SH-SY5Y (cell line): Measurements from ENCODE around the gene STK16.

ENCODE experiments used
- GATA2 ChIP-seq: IDR thresholded peaks from 2 replicates; pipeline ENCODE4 v1.6.1; 2011; ENCODE audit warnings: mild to moderate bottlenecking, low read depth, low read length
- GATA3 ChIP-seq: IDR thresholded peaks from 2 replicates; pipeline ENCODE4 v1.6.1; 2011; ENCODE audit warnings: low read depth, mild to moderate bottlenecking, low read length, moderate library complexity

The STK16 gene

DNA sequence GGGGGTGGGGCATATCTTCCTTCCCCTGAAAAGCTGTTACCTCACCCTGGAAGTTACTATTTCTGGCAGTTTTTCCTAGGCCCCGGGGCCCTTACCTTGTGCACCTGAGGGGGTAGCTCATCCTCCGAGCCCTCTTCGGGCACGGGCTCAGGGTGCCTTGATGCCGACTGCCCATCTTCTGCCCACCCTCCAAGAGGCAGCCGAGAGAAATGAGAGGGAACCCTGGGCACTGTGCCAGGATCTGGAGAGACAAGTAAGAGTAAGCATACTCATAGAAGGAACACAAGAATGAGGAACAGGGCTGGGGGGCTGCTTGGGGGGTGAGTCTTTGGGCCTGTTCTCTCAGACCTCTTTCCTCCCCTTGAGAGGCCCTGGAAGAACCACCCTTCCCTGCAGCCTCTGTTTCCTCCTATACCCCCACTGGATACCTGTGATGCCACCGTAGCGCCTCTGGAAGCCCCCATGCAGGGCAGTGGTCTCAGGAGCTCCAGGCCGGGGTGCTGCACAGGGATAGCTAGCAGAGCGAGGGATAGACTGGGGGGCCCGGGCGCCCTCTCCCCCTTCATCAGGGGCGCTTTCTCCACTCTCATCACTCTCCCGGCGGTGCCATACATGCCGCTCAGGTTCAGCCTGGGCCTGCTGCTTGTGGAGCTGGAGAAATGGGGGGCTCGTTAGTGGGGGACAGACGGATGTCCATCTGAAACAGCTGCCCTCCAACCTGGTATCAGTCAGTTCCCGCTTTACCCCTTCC lies 24.5 kb upstream of the STK16 start:
- TF ChIP-seq GATA3 (no peak), GATA2 (no peak)

DNA sequence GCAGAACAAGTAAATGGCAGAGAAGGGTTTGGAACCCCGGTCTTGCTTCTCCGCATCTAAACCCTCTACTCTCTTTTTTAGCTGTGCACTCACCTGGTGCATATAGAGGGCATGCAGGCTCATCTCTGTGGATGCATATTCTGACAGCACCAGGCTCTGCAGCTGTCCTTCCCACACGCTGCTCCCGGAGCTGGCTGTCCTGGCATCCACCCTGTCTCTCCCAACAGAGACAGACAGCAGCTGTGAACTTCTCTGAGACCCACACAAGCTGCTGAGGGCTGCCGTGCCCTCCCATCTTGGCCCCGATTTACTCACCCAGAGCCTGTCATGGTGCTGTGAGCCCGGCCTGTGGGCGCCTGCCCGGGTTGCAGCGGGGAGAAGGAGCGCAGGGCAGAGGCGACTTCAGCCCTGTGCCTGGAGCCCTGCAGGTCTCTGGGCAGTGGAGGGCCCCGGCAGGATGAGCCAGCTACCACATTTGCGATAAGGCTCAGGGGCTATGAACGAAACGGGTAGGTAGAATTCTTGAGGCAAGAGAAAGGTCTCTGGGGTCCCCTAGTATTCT lies 23.2 kb upstream of the STK16 start:
- TF ChIP-seq GATA2 (no peak), GATA3 (no peak)

DNA sequence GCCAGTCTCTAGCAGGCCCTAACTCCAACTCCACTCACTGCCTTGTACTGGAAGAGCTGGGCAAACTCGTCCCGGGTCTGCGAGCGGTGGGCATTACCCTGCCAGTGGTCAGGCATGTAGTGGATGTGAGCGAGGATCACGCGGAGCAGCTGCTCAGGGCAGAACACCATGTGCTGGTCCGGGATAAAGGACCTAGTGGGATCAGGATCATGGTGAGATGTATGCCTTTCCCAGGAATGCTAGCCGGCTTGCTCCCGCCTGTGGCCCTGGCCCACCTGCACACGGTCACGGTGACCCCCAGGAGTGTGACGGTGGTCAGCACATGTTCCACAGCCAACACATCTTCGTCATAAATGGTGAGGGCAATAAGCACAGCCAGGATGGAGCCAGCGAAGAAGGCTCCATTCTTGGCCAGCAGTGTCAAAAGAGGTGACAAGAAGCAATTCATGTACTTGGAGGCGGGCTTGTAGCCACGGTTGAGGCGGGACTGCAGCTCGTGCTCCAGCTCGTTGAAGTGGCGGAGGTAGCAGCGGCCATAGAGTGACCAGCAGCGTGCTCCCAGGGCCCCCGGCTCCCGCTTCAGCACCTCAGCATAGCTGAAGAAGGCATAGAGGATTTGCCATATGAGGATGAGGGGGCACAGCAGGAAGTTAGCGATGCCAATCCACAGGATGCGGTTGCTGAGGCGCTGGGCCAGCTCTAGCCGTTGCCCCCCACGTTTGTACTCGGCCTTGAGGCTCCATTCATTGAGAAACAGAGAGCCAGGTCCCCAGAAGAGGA lies 21.3 kb upstream of the STK16 start:
- TF ChIP-seq GATA3 (no peak), GATA2 (no peak)

DNA sequence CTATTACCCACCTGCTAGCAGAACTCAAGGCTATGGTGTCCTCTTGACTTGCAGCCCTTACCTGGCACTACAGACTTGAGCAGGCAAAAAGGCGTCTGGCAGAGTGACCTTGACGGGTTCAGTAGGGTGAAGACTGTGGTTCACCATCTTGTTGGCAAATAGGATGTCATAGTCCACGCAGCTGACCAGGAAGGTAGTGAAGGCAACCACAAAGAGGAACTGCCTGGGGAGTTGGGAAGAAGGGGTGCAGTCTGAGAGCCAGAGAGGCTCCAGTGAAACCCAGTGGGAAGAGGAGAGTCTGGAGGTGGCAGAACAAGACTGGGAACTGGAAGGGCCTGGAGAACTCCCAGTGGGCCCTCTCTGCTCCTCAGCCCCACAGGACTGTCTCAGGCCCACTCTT lies 19.9 kb upstream of the STK16 start:
- no peak for TF ChIP-seq GATA3
- TF ChIP-seq GATA2: no peak

DNA sequence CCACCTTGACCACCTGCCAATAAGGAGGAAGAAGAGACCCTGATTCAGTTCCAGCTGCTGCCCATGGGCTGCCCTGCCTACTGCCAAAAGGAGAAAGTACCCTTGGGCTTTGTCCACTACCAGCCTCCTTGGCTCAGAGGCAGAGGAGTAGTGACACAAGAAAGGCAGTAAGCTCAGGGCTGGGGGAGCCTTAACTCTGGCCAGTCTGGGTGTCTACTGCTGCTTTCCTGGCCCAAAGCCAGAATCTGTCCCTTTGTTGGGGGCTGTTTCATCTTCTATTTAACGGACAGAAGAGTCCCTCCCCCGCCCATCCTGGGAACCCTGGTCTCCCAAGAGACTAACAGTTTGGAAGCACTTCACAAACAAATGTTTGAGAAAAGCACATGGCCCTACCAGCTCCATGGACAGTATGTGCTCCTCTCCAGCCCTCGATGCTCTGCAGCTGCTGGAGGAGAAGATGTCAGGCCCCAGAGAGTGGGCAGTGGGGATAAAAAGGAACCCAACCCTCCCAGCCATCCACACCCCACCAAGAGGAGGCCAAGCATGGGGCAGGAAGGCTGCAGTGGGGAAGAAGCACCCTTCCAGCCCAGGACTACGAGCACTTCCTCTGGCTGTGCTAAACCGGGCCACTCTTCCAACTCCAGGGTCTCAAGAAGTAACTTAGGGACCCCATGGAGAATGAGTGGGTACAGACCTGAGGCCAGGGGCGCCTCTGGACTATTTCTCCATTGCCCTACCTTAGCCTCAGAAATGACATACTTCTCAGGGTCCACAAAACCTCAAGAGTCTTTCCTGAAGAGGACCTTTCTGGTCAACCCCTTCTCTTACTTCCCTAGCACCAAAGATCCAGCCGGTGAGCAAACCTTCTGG lies 17.0 kb upstream of the STK16 start:
- TF ChIP-seq GATA3 (no peak), GATA2 (no peak)

DNA sequence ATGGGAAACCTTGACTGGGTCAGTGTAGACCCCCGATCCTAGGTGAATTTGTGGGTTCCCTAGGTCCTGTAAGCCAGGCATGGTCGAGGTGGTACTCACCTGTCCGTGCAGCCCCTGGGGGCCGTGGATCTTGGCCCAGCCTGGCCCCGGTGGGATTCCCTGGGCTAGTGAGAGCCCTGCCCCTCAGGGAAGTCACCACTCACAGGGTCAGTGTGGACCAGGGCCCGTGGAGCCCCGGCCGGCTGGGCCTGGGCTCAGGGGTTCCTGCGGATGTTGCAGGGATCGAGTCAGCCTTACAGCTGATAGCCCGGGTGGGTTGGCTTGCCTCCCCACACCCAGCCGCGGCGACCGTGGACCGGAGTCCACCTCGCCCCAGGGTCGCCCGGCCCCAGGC lies 16.4 kb upstream of the STK16 start:
- TF ChIP-seq GATA2: no peak
- no peak for TF ChIP-seq GATA3

DNA sequence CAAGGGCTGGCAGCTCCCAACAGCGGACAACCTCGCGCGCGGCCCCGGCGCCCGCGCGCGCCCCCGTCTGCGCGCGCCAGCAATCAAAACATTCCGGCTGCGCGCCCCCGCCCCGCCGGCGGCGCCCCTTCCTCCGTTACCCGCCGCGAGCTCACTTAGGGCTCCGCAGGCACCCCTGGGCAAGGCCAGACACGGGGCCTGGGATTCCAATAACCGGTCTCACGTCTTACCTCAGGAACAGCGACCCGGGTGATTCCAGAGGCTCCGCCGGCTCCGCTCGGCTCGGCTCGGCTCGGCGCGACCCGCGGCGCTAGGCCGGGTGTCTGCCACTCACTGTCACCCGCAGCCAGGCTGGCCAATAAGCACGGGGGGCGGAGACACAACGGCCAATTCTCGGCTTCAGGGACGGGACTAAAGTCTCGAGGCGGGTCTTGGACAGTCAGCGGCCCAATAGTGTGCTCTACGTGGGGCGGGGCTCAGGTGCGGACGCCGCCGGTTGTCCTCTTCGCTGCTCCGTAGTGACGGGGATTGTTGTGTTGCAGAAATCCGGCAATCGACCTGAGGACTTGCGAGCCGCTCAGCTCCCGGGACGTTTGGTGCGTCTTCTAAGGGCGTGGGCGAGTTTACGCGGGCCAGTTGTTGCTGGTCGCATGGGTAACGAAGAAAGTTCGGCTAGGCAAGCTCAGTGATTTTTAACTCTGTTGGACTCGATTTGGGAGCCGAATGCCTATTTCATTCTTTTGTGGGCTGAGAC lies 15.8 kb upstream of the STK16 start, which contains the start of the genes ANKZF1 and ATG9A:
Gene ANKZF1 (plus strand): TSS at position 502 of the 754 bp plus-strand sequence. CDS start 452 bp downstream, outside the sequence.
Gene ATG9A (minus strand): TSS at position 332 of the 754 bp plus-strand sequence. CDS start 1,612 bp downstream, outside the sequence.
- TF ChIP-seq GATA3 (no peak), GATA2 (no peak)

DNA sequence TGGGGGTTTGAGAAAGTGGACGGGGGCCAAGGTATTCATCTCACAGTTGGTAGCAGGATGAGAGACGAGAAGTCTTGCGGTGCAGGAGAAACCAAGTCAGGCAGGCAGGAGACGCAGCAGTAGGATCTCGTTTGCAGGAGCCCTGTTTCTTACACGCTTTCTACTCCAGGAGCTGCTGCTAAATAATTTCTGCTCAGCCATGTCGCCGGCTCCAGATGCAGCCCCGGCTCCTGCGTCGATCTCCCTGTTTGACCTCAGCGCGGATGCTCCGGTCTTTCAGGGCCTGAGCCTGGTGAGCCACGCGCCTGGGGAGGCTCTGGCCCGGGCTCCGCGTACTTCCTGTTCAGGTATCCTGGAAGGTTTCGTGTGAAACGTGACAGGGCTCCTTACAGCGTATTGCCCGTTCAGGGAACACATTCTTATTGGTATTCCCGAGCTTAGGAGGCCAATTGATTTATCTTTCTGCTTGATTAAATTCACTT lies 15.2 kb upstream of the STK16 start:
- TF ChIP-seq GATA2 (no peak), GATA3 (no peak)

DNA sequence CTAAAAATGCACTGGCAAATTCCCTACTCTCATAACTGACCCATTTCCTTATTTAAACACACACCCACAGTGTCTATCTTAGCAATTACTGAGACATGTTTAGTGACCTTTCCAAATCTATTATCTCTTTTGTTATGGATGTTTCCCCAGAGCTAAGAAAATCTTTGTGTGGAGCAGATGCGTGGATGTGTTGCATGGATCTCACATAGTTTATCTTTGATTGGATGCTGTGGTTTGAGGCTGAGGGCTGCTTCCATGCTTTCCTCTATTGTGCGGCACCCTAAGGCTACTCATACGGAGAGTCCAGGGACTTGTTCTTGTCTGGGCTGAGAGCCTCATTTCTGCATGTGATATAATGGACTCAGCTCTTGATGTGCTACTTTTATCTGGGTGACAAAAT lies 10.9 kb upstream of the STK16 start:
- no peak for TF ChIP-seq GATA2
- no peak for TF ChIP-seq GATA3

DNA sequence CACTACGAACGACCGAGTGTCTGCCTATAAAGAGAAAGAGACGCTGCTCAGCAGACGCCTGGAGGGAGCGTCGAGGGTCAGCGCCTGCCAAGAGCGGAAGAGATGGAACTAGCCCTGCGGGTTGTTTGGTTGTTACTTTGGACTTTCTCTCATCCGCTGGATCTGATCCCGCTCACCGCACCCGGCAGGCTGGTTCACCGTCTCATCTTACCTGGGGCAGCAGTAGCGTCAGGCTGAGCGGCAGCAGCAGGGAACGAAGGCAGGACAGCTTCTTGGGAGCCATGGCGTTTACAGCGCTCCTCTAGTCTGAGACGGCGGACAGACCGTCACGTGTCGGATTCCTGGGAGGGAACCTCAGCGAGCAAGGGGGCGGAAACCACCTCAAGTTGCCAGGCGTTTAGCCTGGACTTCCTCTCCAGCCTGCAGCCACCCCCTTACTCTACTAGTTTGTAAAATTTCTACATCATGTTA lies 2.0 kb upstream of the STK16 start:
- TF ChIP-seq GATA2 (no peak), GATA3 (no peak)

DNA sequence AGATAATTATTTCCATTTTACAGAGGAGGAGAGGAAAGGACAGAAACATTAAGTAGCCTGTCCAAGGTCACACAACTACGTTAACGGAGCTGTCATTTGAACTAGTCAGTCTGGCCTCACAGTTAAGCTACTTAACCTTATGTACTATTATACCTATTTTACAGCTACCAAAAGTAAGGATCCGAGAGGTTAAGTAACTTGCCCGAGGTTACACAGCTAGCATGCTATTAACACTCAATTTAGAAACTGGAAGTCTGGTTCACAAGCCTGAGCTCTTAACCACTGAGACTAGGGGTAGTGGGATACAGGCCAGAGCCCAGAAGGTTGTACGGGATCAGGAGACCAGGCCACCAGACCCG lies 511 bp upstream of the STK16 start:
- TF ChIP-seq GATA2 (no peak), GATA3 (no peak)

DNA sequence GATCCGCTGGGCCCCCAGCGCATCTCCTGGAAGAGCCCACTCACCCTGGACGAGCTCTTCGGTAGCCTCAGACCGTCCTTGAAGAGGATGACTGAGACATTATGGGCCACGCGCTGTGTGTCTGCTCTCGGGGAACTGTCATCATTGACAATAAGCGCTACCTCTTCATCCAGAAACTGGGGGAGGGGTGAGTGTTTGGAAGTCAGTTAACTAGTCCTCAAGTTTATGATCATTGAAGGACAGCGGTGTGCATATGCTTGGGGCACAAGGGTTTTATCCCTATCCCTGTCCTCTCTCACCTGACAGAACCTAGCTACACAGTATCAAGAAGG lies 586 bp downstream of the STK16 start:
- no peak for TF ChIP-seq GATA2
- TF ChIP-seq GATA3: no peak

DNA sequence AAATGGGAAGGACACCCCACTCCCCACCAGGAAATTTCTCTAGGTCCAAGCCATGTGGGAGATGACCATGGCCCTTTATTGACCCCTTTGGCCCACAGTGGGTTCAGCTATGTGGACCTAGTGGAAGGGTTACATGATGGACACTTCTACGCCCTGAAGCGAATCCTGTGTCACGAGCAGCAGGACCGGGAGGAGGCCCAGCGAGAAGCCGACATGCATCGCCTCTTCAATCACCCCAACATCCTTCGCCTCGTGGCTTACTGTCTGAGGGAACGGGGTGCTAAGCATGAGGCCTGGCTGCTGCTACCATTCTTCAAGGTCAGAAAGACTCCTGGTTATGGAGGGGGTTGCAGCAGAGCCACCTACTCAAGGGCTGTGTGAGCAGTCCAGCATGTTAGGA lies 1.3 kb downstream of the STK16 start:
- TF ChIP-seq GATA3 (no peak), GATA2 (no peak)
